ENCODE data around the gene PRKAR1A. TPM values are rescaled to one million over a fixed set of nuclear protein-coding genes. Genes with fewer than 3 reads are reported as not detected.
"Not testable (repeated sequence)": the region's sequence is repeated elsewhere in the genome, so short reads cannot be mapped to it uniquely, and the experiment has no call there.

Gene PRKAR1A
- total RNA-seq, 2 experiments from 2014 or later = 158 to 332 TPM

GRCh38 chr17:68581863-68582645 lies 69.8 kb downstream of the PRKAR1A start:
- ChIA-PET CTCF (ENCODE audit: unreplicated experiment) (no interaction called here), POLR2A (interaction anchor here (0.7 kb wide), 1 partner anchor 137 kb away, joined by 3 read pairs; no protein-coding TSS in a partner anchor)
- no TSS peak for BruUV-seq (replicated peaks)
- DNase-seq (ENCODE audit: low spot score) = no peak
- Histone ChIP-seq H3K27ac (ENCODE audit: low read depth, low read length, poor library complexity, severe bottlenecking) (no peak overlapping the region), H3K4me2 (ENCODE audit: low read length) (no peak overlapping the region), H2AFZ (ENCODE audit: low read length) (no peak overlapping the region), H3K79me2 (ENCODE audit: insufficient read depth, low read depth, low read length) (no peaks in the 10 kb centered on the region), H3K9me2 (ENCODE audit: insufficient read depth, low read length) (no peaks in the 10 kb centered on the region), H3K36me3 (ENCODE audit: insufficient read depth, low read length) (no peaks in the 10 kb centered on the region), H3K4me3 (ENCODE audit: low read depth, low read length, poor library complexity, severe bottlenecking) (no peak overlapping the region), H4K20me1 (ENCODE audit: insufficient read depth, low read length) (no peaks in the 10 kb centered on the region), H3K4me1 (ENCODE audit: insufficient read depth, low read length, poor library complexity, severe bottlenecking) (no peaks in the 10 kb centered on the region), H3K9me3 (ENCODE audit: low read length) (no peaks in the 10 kb centered on the region)
- TF ChIP-seq EZH2phosphoT487 (IDR thresholded peaks at IDR 0.05; ENCODE audit: borderline replicate concordance, low read depth, low read length) = no peak
- no peak for TF ChIP-seq CTCF (conservative IDR thresholded peaks at IDR 0.05; ENCODE audit: low read length)
- intact Hi-C loops (cut with micrococcal nuclease; ENCODE audit: unreplicated experiment) = no loop called here

GRCh38 chr17:68582867-68583266 lies 70.6 kb downstream of the PRKAR1A start:
- H3K4me2 ChIP-seq (ENCODE audit: low read length); H3K9me2 ChIP-seq (ENCODE audit: insufficient read depth, low read length); H3K4me3 ChIP-seq (ENCODE audit: low read depth, low read length, poor library complexity, severe bottlenecking); H3K36me3 ChIP-seq (ENCODE audit: insufficient read depth, low read length); intact Hi-C loops (cut with micrococcal nuclease; ENCODE audit: unreplicated experiment); BruUV-seq (replicated peaks); H3K4me1 ChIP-seq (ENCODE audit: insufficient read depth, low read length, poor library complexity, severe bottlenecking); H3K79me2 ChIP-seq (ENCODE audit: insufficient read depth, low read depth, low read length); DNase-seq (ENCODE audit: low spot score); H3K9me3 ChIP-seq (ENCODE audit: low read length); H4K20me1 ChIP-seq (ENCODE audit: insufficient read depth, low read length); H2AFZ ChIP-seq (ENCODE audit: low read length); H3K27ac ChIP-seq (ENCODE audit: low read depth, low read length, poor library complexity, severe bottlenecking); CTCF ChIA-PET (ENCODE audit: unreplicated experiment); POLR2A ChIA-PET: not testable (repeated sequence)

GRCh38 chr17:68584581-68585303 lies 72.5 kb downstream of the PRKAR1A start:
- H3K79me2 ChIP-seq (ENCODE audit: insufficient read depth, low read depth, low read length) = no peaks in the 10 kb centered on the region
- H4K20me1 ChIP-seq (ENCODE audit: insufficient read depth, low read length) = no peaks in the 10 kb centered on the region
- TF ChIP-seq EZH2phosphoT487 (IDR thresholded peaks at IDR 0.05; ENCODE audit: borderline replicate concordance, low read depth, low read length) = no peak
- H3K36me3 ChIP-seq (ENCODE audit: insufficient read depth, low read length) = no peaks in the 10 kb centered on the region
- H3K4me1 ChIP-seq (ENCODE audit: insufficient read depth, low read length, poor library complexity, severe bottlenecking) = no peaks in the 10 kb centered on the region
- H3K9me2 ChIP-seq (ENCODE audit: insufficient read depth, low read length) = no peaks in the 10 kb centered on the region
- H2AFZ ChIP-seq (ENCODE audit: low read length) = no peak overlapping the region
- no peaks in the 10 kb centered on the region for H3K9me3 ChIP-seq (ENCODE audit: low read length)
- no TSS peak for BruUV-seq (replicated peaks)
- no peak overlapping the region for H3K4me3 ChIP-seq (ENCODE audit: low read depth, low read length, poor library complexity, severe bottlenecking)
- intact Hi-C loops (cut with micrococcal nuclease; ENCODE audit: unreplicated experiment) = no loop called here
- H3K27ac ChIP-seq (ENCODE audit: low read depth, low read length, poor library complexity, severe bottlenecking) = no peak overlapping the region
- no peak for DNase-seq (ENCODE audit: low spot score)
- no peak overlapping the region for H3K4me2 ChIP-seq (ENCODE audit: low read length)
- POLR2A ChIA-PET = interaction anchor here (0.8 kb wide), 1 partner anchor 11 kb away, joined by 3 read pairs; no protein-coding TSS in a partner anchor
- CTCF ChIA-PET (ENCODE audit: unreplicated experiment) = no interaction called here

Data from OCI-LY7 (cell line).